Measurements from ENCODE around the gene RHBDD3.

DNA sequence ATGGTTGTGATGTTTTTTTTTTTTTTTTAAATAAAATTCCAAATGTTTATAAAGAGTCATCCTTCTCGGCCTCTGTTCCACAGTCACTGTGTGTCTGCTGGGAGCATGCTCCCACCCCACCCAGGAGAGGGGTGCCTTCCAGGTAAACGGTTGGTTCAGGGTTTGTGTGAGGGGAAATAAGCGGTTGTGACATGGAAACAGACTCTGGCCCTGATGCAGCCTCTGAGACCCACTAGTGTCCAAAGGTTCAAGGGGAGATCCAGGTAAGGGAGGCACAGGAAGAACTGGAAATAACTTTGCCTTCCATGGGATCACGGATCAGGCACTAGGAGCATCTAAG is 32.7 kb upstream of the RHBDD3 start:
- TF ChIP-seq, protein P1, sequence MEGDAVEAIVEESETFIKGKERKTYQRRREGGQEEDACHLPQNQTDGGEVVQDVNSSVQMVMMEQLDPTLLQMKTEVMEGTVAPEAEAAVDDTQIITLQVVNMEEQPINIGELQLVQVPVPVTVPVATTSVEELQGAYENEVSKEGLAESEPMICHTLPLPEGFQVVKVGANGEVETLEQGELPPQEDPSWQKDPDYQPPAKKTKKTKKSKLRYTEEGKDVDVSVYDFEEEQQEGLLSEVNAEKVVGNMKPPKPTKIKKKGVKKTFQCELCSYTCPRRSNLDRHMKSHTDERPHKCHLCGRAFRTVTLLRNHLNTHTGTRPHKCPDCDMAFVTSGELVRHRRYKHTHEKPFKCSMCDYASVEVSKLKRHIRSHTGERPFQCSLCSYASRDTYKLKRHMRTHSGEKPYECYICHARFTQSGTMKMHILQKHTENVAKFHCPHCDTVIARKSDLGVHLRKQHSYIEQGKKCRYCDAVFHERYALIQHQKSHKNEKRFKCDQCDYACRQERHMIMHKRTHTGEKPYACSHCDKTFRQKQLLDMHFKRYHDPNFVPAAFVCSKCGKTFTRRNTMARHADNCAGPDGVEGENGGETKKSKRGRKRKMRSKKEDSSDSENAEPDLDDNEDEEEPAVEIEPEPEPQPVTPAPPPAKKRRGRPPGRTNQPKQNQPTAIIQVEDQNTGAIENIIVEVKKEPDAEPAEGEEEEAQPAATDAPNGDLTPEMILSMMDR (tag by site-specific recombination; IDR thresholded peaks at IDR 0.05) = no peak
- TF ChIP-seq SALL2 (tag by site-specific recombination; IDR thresholded peaks at IDR 0.05; ENCODE audit: borderline replicate concordance) = no peak
- TF ChIP-seq, protein P2, sequence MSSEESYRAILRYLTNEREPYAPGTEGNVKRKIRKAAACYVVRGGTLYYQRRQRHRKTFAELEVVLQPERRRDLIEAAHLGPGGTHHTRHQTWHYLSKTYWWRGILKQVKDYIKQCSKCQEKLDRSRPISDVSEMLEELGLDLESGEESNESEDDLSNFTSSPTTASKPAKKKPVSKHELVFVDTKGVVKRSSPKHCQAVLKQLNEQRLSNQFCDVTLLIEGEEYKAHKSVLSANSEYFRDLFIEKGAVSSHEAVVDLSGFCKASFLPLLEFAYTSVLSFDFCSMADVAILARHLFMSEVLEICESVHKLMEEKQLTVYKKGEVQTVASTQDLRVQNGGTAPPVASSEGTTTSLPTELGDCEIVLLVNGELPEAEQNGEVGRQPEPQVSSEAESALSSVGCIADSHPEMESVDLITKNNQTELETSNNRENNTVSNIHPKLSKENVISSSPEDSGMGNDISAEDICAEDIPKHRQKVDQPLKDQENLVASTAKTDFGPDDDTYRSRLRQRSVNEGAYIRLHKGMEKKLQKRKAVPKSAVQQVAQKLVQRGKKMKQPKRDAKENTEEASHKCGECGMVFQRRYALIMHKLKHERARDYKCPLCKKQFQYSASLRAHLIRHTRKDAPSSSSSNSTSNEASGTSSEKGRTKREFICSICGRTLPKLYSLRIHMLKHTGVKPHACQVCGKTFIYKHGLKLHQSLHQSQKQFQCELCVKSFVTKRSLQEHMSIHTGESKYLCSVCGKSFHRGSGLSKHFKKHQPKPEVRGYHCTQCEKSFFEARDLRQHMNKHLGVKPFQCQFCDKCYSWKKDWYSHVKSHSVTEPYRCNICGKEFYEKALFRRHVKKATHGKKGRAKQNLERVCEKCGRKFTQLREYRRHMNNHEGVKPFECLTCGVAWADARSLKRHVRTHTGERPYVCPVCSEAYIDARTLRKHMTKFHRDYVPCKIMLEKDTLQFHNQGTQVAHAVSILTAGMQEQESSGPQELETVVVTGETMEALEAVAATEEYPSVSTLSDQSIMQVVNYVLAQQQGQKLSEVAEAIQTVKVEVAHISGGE (tag by site-specific recombination; conservative IDR thresholded peaks at IDR 0.05; ENCODE audit: low read depth) = no peak
- no peak for TF ChIP-seq ZNF416 (tag by site-specific recombination; IDR thresholded peaks at IDR 0.05)
- no peak for TF ChIP-seq ZBTB7A (tag by site-specific recombination; IDR thresholded peaks at IDR 0.05; ENCODE audit: low read depth)
- TF ChIP-seq, protein P3, sequence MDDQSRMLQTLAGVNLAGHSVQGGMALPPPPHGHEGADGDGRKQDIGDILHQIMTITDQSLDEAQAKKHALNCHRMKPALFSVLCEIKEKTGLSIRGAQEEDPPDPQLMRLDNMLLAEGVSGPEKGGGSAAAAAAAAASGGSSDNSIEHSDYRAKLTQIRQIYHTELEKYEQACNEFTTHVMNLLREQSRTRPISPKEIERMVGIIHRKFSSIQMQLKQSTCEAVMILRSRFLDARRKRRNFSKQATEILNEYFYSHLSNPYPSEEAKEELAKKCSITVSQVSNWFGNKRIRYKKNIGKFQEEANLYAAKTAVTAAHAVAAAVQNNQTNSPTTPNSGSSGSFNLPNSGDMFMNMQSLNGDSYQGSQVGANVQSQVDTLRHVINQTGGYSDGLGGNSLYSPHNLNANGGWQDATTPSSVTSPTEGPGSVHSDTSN (CRISPR knock-in tag; IDR thresholded peaks at IDR 0.05) = no peak
- no peak for TF ChIP-seq ZNF596 (tag by site-specific recombination; IDR thresholded peaks at IDR 0.05)
- TF ChIP-seq ZNF184 (tag by site-specific recombination; IDR thresholded peaks at IDR 0.05) = no peak
- no peak for TF ChIP-seq ZNF23 (tag by site-specific recombination; IDR thresholded peaks at IDR 0.05; ENCODE audit: borderline replicate concordance)
- TF ChIP-seq, protein P4, sequence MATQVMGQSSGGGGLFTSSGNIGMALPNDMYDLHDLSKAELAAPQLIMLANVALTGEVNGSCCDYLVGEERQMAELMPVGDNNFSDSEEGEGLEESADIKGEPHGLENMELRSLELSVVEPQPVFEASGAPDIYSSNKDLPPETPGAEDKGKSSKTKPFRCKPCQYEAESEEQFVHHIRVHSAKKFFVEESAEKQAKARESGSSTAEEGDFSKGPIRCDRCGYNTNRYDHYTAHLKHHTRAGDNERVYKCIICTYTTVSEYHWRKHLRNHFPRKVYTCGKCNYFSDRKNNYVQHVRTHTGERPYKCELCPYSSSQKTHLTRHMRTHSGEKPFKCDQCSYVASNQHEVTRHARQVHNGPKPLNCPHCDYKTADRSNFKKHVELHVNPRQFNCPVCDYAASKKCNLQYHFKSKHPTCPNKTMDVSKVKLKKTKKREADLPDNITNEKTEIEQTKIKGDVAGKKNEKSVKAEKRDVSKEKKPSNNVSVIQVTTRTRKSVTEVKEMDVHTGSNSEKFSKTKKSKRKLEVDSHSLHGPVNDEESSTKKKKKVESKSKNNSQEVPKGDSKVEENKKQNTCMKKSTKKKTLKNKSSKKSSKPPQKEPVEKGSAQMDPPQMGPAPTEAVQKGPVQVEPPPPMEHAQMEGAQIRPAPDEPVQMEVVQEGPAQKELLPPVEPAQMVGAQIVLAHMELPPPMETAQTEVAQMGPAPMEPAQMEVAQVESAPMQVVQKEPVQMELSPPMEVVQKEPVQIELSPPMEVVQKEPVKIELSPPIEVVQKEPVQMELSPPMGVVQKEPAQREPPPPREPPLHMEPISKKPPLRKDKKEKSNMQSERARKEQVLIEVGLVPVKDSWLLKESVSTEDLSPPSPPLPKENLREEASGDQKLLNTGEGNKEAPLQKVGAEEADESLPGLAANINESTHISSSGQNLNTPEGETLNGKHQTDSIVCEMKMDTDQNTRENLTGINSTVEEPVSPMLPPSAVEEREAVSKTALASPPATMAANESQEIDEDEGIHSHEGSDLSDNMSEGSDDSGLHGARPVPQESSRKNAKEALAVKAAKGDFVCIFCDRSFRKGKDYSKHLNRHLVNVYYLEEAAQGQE (tag by site-specific recombination; IDR thresholded peaks at IDR 0.05) = no peak
- TF ChIP-seq, protein P5, sequence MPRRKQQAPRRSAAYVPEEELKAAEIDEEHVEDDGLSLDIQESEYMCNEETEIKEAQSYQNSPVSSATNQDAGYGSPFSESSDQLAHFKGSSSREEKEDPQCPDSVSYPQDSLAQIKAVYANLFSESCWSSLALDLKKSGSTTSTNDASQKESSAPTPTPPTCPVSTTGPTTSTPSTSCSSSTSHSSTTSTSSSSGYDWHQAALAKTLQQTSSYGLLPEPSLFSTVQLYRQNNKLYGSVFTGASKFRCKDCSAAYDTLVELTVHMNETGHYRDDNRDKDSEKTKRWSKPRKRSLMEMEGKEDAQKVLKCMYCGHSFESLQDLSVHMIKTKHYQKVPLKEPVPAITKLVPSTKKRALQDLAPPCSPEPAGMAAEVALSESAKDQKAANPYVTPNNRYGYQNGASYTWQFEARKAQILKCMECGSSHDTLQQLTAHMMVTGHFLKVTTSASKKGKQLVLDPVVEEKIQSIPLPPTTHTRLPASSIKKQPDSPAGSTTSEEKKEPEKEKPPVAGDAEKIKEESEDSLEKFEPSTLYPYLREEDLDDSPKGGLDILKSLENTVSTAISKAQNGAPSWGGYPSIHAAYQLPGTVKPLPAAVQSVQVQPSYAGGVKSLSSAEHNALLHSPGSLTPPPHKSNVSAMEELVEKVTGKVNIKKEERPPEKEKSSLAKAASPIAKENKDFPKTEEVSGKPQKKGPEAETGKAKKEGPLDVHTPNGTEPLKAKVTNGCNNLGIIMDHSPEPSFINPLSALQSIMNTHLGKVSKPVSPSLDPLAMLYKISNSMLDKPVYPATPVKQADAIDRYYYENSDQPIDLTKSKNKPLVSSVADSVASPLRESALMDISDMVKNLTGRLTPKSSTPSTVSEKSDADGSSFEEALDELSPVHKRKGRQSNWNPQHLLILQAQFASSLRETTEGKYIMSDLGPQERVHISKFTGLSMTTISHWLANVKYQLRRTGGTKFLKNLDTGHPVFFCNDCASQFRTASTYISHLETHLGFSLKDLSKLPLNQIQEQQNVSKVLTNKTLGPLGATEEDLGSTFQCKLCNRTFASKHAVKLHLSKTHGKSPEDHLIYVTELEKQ (tag by site-specific recombination; IDR thresholded peaks at IDR 0.05; ENCODE audit: borderline replicate concordance) = no peak

Measured in HEK293 (cell line).